GM12878 (cell line): ENCODE data around the gene ANGPTL4.

ENCODE experiments used
- CUX1 ChIP-seq: IDR thresholded peaks from 2 replicates; pipeline ENCODE4 v1.6.1; 2012; ENCODE audit warnings: improper control_type of control experiment, low read depth, low read length; ENCODE audit not compliant: insufficient replicate concordance
- GABPA ChIP-seq: IDR thresholded peaks from 2 replicates; pipeline ENCODE4 v1.6.1; 2014; ENCODE audit warnings: antibody characterized with exemption, low read depth, mild to moderate bottlenecking, inconsistent platforms
- JUNB ChIP-seq: IDR thresholded peaks from 2 replicates; pipeline ENCODE4 v1.6.1; 2016; ENCODE audit warnings: antibody characterized with exemption, mild to moderate bottlenecking
- MAX ChIP-seq: IDR thresholded peaks from 2 replicates; pipeline ENCODE4 v1.6.1; 2012; ENCODE audit warnings: low read depth, low read length, improper control_type of control experiment
- POLR2A ChIP-seq: IDR thresholded peaks from 2 replicates; pipeline ENCODE4 v1.6.1; 2011; ENCODE audit warnings: low read depth, mild to moderate bottlenecking, low read length
- POLR2AphosphoS2 ChIP-seq: IDR thresholded peaks from 2 replicates; pipeline ENCODE4 v1.6.1; 2011; ENCODE audit warnings: low read depth, mild to moderate bottlenecking, low read length, improper control_type of control experiment, moderate library complexity
- RAD21 ChIP-seq: IDR thresholded peaks from 2 replicates; pipeline ENCODE4 v1.6.1; 2011; ENCODE audit warnings: mild to moderate bottlenecking, low read depth, low read length, moderate library complexity; ENCODE audit not compliant: insufficient read depth
- SIN3A ChIP-seq: IDR thresholded peaks from 2 replicates; pipeline ENCODE4 v1.6.1; 2012; ENCODE audit warnings: low read depth, low read length, improper control_type of control experiment
- STAT3 ChIP-seq: IDR thresholded peaks from 2 replicates; pipeline ENCODE4 v1.6.1; 2011; ENCODE audit warnings: low read depth, low read length, improper control_type of control experiment
- USF2 ChIP-seq: IDR thresholded peaks from 2 replicates; pipeline ENCODE4 v1.6.1; 2011; ENCODE audit warnings: low read depth, low read length, improper control_type of control experiment, borderline replicate concordance
- ZNF274 ChIP-seq: IDR thresholded peaks from one replicate; pipeline ENCODE4 v1.8.0; 2011; ENCODE audit not compliant: insufficient read length, insufficient read depth
- TF ChIP-seq, protein P1 (sequence below): IDR thresholded peaks from 2 replicates; pipeline ENCODE4 v1.6.1; 2012; ENCODE audit warnings: mild to moderate bottlenecking, low read depth, low read length
- TF ChIP-seq, protein P2 (sequence below), 3 experiments: IDR thresholded peaks in 2 of 3; conservative IDR thresholded peaks in 1 of 3; 2 replicates each; pipeline ENCODE4 v1.5.1; 2011; ENCODE audit warnings: low read depth in 3 of 3, low read length in 3 of 3, mild to moderate bottlenecking in 3 of 3, control low read depth in 2 of 3, moderate library complexity in 2 of 3, inconsistent platforms in 1 of 3, mixed read lengths in 1 of 3; ENCODE audit not compliant: control insufficient read depth in 2 of 3, insufficient read depth in 1 of 3; ENCODE audit errors: extremely low read depth in 1 of 3
- TF ChIP-seq, protein P3 (sequence below): fragments of 450-650 bp; IDR thresholded peaks from 2 replicates; pipeline ENCODE4 v1.6.1; 2017; ENCODE audit warnings: mild to moderate bottlenecking, moderate library complexity

DNA sequence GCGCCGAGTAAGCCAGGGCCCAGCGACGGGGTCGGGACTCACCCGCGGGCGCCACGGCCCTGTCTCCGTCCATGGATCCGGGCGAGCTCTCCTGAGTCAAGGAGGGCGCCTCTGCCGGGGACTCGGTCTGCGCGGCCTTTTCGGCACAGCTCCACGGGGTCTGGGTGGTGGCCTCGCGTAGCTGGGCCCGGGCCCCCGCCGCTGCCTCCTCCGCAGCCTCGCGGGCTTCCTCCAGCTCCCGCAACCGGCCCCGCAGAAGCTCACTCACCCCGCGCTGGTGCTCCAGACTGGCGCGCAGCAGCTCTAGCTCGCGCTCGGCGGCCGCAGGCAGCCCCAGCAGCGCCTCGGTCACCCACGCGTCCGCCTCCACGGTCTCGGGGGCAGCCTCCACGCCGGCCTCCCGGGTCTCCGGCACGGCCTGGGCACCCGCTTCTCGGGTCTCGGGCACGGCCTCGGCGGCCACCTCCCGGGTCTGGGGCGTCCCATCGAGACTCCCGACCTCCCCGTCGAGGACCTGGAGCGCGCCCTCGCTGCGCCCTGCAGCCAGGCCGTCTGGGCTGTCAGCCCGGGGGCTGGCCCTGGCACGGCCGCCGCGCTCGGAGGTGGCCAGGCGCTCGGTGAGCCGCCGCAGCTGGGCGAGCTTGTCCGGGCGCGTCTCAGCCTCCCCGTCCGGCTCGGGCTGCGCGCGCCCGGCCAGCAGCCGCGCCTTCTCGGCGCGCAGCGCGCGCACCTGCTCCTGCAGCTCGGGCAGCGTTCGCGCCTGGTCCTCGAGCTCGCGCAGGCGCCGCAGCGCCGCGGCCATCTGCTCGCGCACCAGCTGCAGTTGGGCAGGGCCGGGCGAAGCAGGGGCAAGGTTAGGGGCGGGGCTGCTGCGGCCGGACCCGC, 29.3 kb upstream of the ANGPTL4 start:
- TF ChIP-seq, protein P1, sequence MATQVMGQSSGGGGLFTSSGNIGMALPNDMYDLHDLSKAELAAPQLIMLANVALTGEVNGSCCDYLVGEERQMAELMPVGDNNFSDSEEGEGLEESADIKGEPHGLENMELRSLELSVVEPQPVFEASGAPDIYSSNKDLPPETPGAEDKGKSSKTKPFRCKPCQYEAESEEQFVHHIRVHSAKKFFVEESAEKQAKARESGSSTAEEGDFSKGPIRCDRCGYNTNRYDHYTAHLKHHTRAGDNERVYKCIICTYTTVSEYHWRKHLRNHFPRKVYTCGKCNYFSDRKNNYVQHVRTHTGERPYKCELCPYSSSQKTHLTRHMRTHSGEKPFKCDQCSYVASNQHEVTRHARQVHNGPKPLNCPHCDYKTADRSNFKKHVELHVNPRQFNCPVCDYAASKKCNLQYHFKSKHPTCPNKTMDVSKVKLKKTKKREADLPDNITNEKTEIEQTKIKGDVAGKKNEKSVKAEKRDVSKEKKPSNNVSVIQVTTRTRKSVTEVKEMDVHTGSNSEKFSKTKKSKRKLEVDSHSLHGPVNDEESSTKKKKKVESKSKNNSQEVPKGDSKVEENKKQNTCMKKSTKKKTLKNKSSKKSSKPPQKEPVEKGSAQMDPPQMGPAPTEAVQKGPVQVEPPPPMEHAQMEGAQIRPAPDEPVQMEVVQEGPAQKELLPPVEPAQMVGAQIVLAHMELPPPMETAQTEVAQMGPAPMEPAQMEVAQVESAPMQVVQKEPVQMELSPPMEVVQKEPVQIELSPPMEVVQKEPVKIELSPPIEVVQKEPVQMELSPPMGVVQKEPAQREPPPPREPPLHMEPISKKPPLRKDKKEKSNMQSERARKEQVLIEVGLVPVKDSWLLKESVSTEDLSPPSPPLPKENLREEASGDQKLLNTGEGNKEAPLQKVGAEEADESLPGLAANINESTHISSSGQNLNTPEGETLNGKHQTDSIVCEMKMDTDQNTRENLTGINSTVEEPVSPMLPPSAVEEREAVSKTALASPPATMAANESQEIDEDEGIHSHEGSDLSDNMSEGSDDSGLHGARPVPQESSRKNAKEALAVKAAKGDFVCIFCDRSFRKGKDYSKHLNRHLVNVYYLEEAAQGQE, result no peak
- no peak for TF ChIP-seq ZNF274
- TF ChIP-seq SIN3A, result no peak
- TF ChIP-seq, protein P2, sequence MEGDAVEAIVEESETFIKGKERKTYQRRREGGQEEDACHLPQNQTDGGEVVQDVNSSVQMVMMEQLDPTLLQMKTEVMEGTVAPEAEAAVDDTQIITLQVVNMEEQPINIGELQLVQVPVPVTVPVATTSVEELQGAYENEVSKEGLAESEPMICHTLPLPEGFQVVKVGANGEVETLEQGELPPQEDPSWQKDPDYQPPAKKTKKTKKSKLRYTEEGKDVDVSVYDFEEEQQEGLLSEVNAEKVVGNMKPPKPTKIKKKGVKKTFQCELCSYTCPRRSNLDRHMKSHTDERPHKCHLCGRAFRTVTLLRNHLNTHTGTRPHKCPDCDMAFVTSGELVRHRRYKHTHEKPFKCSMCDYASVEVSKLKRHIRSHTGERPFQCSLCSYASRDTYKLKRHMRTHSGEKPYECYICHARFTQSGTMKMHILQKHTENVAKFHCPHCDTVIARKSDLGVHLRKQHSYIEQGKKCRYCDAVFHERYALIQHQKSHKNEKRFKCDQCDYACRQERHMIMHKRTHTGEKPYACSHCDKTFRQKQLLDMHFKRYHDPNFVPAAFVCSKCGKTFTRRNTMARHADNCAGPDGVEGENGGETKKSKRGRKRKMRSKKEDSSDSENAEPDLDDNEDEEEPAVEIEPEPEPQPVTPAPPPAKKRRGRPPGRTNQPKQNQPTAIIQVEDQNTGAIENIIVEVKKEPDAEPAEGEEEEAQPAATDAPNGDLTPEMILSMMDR (IDR thresholded peaks at IDR 0.05 in 2 of 3, conservative IDR thresholded peaks at IDR 0.05 in 1 of 3; ENCODE audit: control insufficient read depth in 2 of 3, extremely low read depth in 1 of 3, insufficient read depth in 1 of 3, low read depth in 3 of 3, low read length in 3 of 3), result no peak
- TF ChIP-seq USF2, result no peak
- no peak for TF ChIP-seq RAD21
- TF ChIP-seq POLR2A, result no peak
- TF ChIP-seq MAX, result no peak
- TF ChIP-seq, protein P3, sequence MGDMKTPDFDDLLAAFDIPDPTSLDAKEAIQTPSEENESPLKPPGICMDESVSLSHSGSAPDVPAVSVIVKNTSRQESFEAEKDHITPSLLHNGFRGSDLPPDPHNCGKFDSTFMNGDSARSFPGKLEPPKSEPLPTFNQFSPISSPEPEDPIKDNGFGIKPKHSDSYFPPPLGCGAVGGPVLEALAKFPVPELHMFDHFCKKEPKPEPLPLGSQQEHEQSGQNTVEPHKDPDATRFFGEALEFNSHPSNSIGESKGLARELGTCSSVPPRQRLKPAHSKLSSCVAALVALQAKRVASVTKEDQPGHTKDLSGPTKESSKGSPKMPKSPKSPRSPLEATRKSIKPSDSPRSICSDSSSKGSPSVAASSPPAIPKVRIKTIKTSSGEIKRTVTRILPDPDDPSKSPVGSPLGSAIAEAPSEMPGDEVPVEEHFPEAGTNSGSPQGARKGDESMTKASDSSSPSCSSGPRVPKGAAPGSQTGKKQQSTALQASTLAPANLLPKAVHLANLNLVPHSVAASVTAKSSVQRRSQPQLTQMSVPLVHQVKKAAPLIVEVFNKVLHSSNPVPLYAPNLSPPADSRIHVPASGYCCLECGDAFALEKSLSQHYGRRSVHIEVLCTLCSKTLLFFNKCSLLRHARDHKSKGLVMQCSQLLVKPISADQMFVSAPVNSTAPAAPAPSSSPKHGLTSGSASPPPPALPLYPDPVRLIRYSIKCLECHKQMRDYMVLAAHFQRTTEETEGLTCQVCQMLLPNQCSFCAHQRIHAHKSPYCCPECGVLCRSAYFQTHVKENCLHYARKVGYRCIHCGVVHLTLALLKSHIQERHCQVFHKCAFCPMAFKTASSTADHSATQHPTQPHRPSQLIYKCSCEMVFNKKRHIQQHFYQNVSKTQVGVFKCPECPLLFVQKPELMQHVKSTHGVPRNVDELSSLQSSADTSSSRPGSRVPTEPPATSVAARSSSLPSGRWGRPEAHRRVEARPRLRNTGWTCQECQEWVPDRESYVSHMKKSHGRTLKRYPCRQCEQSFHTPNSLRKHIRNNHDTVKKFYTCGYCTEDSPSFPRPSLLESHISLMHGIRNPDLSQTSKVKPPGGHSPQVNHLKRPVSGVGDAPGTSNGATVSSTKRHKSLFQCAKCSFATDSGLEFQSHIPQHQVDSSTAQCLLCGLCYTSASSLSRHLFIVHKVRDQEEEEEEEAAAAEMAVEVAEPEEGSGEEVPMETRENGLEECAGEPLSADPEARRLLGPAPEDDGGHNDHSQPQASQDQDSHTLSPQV, result no peak
- TF ChIP-seq CUX1, result no peak
- no peak for TF ChIP-seq GABPA
- TF ChIP-seq JUNB, result no peak
- no peak for TF ChIP-seq POLR2AphosphoS2
- no peak for TF ChIP-seq STAT3
